GM19467 (cell line): ENCODE results near the gene KCNK16.

ENCODE experiments used
- ATAC-seq: cut with Tn5 transposase; IDR thresholded peaks from one replicate; pipeline ENCODE4 v1.9.1; 2021; ENCODE audit warnings: mild to moderate bottlenecking, moderate library complexity; ENCODE audit not compliant: unreplicated experiment

The KCNK16 gene

GRCh38 chr6:39281312-39281980 is 41.1 kb downstream of the KCNK16 start:
- ATAC-seq: no peak

GRCh38 chr6:39280247-39280731 is 42.2 kb downstream of the KCNK16 start:
- no peak for ATAC-seq

GRCh38 chr6:39279539-39279938 is 43.0 kb downstream of the KCNK16 start:
- no peak for ATAC-seq

- ATAC-seq: no peak
These were observed 46.0 kb downstream of the KCNK16 start for GRCh38 chr6:39276379-39276995.

- ATAC-seq: no peak
These were observed 47.6 kb downstream of the KCNK16 start for GRCh38 chr6:39274903-39275302.

GRCh38 chr6:39274471-39274870 is 48.0 kb downstream of the KCNK16 start:
- no peak for ATAC-seq

- no peak for ATAC-seq
These were observed 49.1 kb downstream of the KCNK16 start for GRCh38 chr6:39273406-39273821.

- ATAC-seq: no peak
These were observed 52.5 kb downstream of the KCNK16 start for GRCh38 chr6:39269961-39270360.

- no peak for ATAC-seq
These were observed 53.8 kb downstream of the KCNK16 start for GRCh38 chr6:39268721-39269120.

- ATAC-seq: no peak
These were observed 54.3 kb downstream of the KCNK16 start for GRCh38 chr6:39268171-39268570.

- ATAC-seq: no peak
These were observed 55.6 kb downstream of the KCNK16 start for GRCh38 chr6:39266782-39267355.

GRCh38 chr6:39266375-39266774 is 56.1 kb downstream of the KCNK16 start:
- ATAC-seq: no peak
